GM10248 (cell line): ENCODE measurements around the gene SLC25A48.

Experiments used
- CTCF ChIA-PET: fragments of 300-600 bp; sonication (Branson Sonifier 250); formaldehyde crosslinking; extraction: SDS; loops from one replicate; lab custom pipeline; 2021; ENCODE audit warnings: antibody characterized with exemption; lab: Yijun Ruan, JAX
- POLR2A ChIA-PET: fragments of 350-650 bp; sonication (Branson Sonifier 250); formaldehyde crosslinking; extraction: SDS; loops from one replicate; lab custom pipeline; 2020; ENCODE audit warnings: antibody characterized with exemption; lab: Yijun Ruan, JAX
- DNase-seq: peaks from one replicate; pipeline ENCODE4 v3.0.0; 2012; ENCODE audit errors: extremely low spot score
- TF ChIP-seq, protein P1 (sequence below): IDR thresholded peaks from 2 replicates; pipeline ENCODE4 v1.5.1; 2012; ENCODE audit warnings: mild to moderate bottlenecking, low read depth; ENCODE audit errors: extremely low read depth, missing control alignments, control extremely low read depth

The SLC25A48 gene

GRCh38 chr5:135842737-135843136 is 8.3 kb downstream of the SLC25A48 start:
- no peak for DNase-seq
- TF ChIP-seq, protein P1, sequence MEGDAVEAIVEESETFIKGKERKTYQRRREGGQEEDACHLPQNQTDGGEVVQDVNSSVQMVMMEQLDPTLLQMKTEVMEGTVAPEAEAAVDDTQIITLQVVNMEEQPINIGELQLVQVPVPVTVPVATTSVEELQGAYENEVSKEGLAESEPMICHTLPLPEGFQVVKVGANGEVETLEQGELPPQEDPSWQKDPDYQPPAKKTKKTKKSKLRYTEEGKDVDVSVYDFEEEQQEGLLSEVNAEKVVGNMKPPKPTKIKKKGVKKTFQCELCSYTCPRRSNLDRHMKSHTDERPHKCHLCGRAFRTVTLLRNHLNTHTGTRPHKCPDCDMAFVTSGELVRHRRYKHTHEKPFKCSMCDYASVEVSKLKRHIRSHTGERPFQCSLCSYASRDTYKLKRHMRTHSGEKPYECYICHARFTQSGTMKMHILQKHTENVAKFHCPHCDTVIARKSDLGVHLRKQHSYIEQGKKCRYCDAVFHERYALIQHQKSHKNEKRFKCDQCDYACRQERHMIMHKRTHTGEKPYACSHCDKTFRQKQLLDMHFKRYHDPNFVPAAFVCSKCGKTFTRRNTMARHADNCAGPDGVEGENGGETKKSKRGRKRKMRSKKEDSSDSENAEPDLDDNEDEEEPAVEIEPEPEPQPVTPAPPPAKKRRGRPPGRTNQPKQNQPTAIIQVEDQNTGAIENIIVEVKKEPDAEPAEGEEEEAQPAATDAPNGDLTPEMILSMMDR = no peak
- CTCF ChIA-PET = interaction anchor here (1.3 to 2.7 kb wide), 2 partner anchors 8 to 12 kb away, joined by 3 to 9 read pairs; partner anchors contain the start of gene SLC25A48
- POLR2A ChIA-PET = no interaction called here

GRCh38 chr5:135843571-135844337 is 9.3 kb downstream of the SLC25A48 start:
- no peak for DNase-seq
- CTCF ChIA-PET = interaction anchor here (1.2 to 2.7 kb wide), 3 partner anchors 9 to 15 kb away, joined by 3 to 9 read pairs (median 4); partner anchors contain the start of gene SLC25A48
- POLR2A ChIA-PET = no interaction called here
- TF ChIP-seq, protein P1 = no peak

- TF ChIP-seq, protein P1 = no peak
- CTCF ChIA-PET = interaction anchor here (1.3 to 2.9 kb wide), 2 partner anchors 11 to 16 kb away, joined by 3 to 11 read pairs; no protein-coding TSS in a partner anchor
- DNase-seq = no peak
- POLR2A ChIA-PET = no interaction called here
These were observed 11.8 kb downstream of the SLC25A48 start for GRCh38 chr5:135846311-135846710.

DNA sequence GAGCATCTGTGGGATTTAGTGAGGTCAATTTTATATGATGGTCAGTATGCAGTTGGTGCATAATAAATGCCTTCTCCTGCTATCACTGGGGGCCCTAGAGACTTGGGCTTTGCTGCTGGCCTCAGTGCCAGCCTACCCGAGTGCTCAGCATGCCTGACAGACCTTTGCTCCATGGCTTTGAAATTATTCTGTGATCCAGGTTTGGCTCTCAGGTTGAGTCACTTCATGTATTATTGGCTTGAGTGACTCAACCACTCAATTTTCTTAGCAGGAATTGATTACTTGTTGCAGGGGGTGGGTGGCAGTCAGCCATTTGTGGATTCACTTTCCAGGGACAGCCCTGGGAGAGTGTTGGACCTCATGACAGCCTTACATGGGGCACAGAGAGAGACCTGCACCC is 13.5 kb downstream of the SLC25A48 start:
- CTCF ChIA-PET = no interaction called here
- no peak for DNase-seq
- POLR2A ChIA-PET = no interaction called here
- TF ChIP-seq, protein P1 = no peak

DNA sequence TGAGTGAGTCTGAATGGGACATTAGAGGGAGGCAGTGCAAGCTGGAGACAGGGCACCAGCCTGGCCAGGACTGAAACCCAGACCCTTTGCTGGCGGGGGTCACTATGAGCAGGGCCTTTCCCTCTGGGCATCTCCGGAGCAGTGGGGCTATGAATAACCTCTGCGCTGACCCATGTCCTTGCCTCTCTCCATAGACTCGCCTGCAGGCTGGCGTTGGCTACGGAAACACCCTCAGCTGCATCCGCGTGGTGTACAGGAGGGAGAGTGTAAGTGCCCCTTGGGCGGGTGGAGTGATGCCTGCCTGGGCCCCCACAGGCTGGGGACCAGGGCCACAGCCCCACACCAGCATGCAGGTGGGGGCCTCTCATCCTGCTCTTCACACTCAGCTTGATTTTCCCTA is 15.8 kb downstream of the SLC25A48 start:
- ChIA-PET CTCF (no interaction called here), POLR2A (no interaction called here)
- DNase-seq = no peak
- TF ChIP-seq, protein P1 = no peak

GRCh38 chr5:135850671-135851070 is 16.2 kb downstream of the SLC25A48 start:
- TF ChIP-seq, protein P1 = no peak
- ChIA-PET POLR2A (no interaction called here), CTCF (no interaction called here)
- no peak for DNase-seq
